Stimulated activated naive CD4-positive, alpha-beta T cell (primary cell): ENCODE results near the gene QRFP.

ENCODE experiments used
- DNase-seq, 6 experiments: peaks; one replicate each; lab custom pipeline; 2025; lab: John Stamatoyannopoulos, UW

The QRFP gene

DNA sequence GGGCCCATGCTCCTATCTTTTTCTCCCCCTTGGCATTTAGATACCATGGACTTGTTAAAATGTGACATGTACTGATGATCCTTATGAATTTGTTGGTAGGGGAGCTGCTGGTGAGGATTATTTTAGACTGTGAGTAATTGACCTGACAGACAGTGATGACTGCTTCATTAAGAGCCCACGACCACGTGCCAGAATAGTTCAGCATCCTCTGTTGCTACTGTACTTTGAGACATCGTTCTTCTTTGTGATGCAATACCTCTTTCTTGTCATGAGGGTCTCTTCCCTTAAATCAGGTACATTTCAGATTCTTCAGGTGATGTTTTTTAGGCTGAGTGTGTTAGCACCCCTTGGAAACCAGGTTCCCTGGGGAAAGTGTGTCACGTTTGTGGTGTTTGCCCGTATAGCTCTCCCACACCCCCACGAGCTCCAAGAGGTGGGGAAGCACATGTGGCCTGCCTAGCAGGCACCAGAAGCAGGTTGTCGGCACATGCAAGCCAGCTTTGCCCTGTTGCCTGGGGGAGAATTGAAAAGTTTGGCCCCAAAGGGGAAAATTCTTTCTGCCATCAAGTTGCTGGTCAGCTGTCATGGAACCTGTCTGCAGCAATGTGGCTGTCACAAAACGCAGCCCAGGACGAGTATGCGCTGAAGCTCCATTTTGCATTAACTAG is 25.1 kb downstream of the QRFP start:
- no peak for DNase-seq

DNA sequence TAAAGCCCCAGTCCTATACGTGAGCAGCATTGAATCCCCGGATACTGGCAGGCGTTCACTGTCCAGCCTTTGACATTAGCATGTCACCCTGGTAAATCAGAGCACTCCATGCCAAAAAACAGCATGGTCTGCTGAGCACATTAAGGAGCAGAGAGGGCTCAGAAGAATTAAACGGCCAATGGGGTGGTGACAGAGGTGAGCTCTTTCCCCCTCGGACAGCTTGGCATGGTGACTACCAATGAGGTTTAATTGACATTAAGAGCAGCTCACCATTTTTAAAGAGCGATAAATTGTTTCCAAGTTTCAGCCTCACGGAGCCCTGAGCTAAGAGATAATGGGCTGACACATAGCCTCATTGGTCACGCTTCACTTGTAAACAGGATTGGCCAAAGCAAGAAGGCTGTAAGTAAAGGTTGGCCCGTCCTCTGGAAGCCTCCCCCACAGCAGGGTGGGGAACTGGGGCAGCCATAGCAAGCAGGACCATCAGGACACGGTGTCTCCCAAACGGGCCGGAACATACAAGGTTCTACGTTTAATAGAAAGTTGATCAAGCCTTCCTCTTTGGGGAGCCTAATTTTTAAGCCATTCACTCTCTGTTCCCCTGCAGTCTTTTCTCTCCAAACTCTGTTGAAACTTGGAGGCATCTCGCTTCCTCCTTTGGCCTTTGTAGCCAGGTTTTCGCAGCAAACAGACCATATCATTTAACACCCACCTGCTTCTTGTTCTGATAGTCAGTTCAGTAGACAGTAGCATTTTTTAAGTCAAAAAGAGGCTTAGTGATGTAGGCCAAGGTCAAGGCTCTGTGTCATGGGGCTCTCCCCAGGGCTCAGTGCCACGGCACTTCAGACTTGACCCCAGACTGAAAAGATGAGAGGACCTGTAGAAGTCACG is 25.9 kb downstream of the QRFP start:
- DNase-seq = no peak

DNA sequence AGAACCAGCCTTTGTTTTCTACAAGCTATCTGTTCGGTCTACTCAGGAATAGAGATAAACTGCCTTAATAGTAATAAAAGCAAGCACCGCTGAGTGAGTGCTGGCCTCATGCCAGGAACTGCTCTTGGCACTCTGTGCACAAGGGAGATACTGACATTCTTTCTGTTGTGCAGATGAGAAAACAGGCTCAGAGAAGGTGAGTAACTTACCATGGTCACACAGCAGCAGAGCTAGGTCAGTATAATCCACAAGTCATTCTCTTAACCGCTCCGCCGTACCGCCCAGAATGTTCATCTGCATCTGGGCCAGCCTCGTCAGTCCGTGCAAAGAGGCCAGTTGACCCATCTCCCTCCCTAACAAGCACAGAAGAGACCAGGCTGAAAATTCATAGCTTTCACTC is 27.4 kb downstream of the QRFP start:
- DNase-seq = no peak

- DNase-seq = no peak
Observed at GRCh38 chr9:130868230-130868629, 28.4 kb downstream of the QRFP start.

- no peak for DNase-seq
Observed at GRCh38 chr9:130867556-130867955, 29.1 kb downstream of the QRFP start.

DNA sequence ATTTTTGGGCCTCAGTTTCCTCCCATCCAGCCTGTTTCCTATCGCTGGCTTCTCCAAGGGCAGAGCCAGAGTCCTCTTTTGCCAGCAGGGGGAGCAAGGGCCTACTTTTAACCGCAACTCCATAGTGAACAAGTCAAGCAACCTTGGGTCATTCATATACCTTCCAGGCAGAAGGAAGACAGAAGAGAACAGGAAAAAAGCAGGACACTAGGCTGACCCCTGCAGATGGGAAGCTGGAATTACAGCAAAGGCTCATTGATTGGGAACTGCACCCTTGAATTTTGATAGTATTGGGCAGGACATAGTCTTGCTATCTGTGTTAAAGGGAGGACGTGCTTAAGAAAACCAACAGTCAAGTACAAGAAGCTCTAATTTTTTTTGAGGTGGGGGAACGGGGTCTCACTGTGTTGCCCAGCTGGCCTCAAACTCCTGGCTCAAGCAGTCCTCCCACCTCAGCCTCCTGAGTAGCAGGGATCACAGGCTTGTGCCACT is 30.1 kb downstream of the QRFP start:
- DNase-seq = peak in 5 of 6 experiments; percentile 23 to 47 (median 39)

DNA sequence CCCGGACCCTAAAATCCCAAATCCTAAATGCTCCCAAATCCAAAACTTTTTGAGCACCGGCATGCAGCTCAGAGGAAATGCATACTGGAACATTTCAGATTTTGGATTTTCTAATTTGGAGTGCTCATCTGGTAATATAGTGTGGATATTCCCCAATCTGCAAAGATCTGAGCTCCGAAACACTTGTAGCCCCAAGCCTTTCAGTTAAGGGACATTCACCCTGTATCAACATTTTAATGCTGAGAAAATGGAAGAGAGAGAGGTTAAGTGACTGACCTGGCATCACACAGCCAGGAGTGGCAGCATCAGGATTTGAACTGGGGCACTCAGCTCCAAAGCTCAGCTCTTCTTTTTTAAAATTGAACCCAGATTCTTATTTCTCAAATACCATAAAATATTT is 30.7 kb downstream of the QRFP start:
- DNase-seq = no peak

GRCh38 chr9:130864541-130864940 is 32.1 kb downstream of the QRFP start:
- DNase-seq = no peak

- no peak for DNase-seq
Observed at GRCh38 chr9:130862747-130863146, 33.9 kb downstream of the QRFP start.

DNA sequence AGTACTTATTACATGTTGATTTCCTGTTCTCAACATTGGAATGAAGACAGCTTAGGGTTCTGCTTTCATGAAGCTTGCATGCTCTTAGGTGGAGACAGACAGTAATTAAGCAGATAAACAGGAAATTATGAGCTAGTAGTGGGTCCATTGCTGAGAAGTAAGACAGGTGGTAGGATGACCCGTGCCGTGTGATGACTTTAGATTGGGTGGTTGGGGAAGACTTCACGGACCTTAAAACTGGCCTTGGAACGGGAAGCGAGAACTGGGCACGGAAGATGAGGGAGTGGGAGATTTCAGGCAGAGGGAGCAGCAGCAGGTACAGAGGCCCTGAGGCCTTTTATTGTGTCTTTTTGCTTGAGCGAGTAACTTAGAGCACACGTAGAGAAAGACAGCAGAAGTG is 34.4 kb downstream of the QRFP start:
- no peak for DNase-seq

DNA sequence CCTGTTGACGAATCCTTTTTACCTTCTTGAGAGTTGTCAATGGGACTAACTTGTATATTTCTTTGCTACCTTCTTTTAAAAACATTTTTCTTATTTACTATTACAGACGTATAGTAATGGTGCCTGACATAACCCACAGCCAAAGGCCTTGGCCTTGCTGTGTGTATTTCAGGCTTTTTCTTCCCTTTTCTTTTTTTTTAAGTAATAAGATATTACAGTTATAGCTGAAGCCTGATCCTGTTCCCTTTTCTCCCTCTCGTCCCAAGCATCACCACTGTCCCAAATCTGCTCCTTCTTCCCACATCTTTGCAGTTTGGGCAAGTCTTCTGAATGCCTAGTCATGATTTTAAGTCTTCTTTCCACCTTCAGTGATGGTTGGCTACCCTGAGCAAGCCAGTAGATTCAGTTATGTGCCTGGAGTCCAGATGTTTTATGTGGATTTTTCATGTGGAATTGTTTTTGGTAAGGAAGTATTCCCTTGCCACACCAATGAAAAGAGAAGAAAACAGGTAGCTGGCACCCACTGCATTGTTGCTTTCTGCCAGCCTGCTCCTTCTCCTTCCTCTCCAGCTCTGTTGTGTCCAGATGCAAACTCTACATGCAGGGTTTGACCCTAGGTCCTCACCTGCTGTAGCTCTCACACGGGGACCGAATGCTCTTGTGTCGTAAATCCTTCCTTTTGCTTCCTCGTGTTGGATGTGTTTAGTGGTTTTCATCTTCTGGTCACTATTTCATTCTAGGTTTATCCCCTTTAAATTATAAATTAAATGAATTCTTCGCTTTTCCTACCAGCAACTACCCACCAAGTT is 35.0 kb downstream of the QRFP start:
- no peak for DNase-seq

DNA sequence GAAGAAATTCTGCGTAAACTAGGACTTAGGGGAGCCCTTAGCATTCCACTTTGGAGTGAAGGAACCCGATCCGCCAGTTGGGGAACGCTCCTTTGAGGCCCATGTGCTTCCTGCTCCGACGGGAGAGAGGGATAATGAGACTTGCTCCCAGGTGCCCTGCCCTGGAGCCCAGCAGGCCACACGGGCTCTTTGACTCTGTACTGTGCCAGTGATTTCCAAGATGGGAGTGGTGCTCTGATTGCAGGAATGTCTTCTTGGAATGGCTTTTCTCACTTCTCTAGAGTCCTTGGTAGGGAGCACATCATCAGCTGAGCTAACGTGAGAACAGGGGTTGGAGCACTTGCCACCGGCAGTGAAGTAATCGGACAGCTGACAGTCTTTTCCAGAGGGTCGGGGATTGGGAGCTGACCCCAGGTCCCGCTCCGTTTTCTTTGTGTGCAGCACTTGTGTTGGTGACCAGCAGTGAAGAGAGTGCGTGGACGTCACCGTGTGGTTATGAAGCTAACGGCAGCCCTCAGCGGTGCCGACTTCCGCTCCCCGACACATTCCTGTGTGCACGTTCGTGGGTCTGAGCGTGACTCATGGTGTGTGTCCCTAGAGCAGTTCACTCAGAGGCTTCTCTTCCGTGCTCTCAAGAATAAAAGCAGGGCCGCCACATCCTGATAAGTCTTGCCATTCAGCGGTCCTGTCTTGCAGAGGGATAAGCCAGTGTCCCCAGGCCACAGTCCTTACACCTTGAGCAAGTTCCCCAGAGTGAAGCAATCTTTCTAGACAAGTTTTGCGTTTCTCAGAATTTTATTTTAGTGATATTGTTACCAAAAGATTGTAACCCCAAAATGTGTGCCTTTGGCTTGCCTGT is 35.9 kb downstream of the QRFP start:
- no peak for DNase-seq

- DNase-seq = no peak
Observed at GRCh38 chr9:130858739-130859705, 37.6 kb downstream of the QRFP start.

DNA sequence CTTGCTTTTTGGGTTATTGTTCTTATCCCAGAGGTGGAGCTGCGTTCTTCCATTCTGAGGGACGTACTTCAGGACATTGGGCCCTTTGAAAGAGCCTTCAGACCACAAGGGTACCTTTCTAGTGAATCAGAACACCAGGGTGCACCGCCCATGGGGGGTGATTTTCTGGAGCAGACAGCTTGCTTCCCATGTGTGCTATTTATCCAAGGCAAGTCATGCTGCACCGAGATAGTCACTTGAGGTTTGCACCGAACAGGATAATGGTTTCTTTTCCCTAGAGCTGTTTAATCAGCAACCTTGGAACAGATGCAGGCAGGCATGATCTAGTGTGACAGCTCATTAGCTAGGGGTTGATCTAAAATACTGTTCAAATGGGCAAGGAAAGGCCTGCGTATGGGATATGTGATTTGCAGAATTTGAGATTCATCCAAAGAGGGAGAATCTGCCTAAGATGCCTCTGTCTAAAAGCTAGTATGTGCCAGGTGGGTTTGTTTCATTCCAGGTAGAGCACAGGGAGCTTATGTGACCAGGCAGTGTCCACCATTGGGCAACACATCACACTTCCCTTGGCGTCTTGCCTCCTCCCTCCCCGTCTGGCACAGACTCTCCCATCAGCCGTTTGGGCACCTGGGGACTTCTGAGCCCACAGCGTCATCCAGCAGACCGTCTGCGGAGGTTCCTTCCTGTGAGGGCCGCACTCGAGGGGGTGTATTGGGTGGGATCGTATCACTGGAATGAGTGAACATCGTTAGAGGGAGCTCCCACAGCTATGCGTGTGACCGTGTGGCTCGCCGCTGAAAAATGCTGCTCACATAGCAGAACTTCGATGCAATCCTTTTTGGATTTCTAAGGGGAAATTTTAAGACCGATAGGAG is 38.5 kb downstream of the QRFP start:
- no peak for DNase-seq

GRCh38 chr9:130856474-130856873 is 40.1 kb downstream of the QRFP start:
- DNase-seq = no peak

DNA sequence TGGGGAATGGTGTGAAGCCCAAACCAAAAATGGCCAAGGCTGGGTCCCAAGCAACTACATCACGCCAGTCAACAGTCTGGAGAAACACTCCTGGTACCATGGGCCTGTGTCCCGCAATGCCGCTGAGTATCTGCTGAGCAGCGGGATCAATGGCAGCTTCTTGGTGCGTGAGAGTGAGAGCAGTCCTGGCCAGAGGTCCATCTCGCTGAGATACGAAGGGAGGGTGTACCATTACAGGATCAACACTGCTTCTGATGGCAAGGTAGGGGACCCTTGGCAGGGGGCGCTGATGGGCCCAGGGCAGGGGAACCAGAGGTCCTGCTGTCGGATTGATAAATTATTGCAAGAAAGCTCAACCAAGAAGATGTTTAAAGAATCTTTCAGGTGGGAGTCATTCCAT is 41.8 kb downstream of the QRFP start:
- no peak for DNase-seq

DNA sequence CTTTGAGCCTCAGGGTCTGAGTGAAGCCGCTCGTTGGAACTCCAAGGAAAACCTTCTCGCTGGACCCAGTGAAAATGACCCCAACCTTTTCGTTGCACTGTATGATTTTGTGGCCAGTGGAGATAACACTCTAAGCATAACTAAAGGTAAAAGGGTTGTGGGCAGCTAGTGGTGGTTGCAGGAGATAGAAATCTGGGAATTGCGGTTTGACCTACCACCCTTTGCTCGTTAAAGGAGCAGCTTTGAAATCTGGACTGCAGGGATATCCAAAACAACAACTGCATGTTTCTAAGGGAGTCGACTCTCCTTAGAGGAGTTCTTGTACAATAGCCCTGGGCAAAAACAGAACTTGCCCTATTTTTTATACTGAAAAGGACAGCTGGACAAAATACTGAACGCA is 42.5 kb downstream of the QRFP start:
- DNase-seq = no peak

GRCh38 chr9:130852801-130853200 is 43.8 kb downstream of the QRFP start:
- no peak for DNase-seq

- no peak for DNase-seq
Observed at GRCh38 chr9:130849356-130849755, 47.3 kb downstream of the QRFP start.
